Osteoblast (primary cell): Measurements from ENCODE around the gene TBX15. TPM values are rescaled to one million over a fixed set of nuclear protein-coding genes. Genes with fewer than 3 reads are reported as not detected.

Experiments
- DNase-seq: peaks from one replicate; pipeline ENCODE4 v3.0.0; 2011; ENCODE audit warnings: low spot score, mixed read lengths; ENCODE audit not compliant: insufficient read length; ENCODE audit errors: missing footprints
- H2AFZ ChIP-seq: 2 replicates; pipeline ENCODE4 v1.6.0; 2011; ENCODE audit warnings: mild to moderate bottlenecking, low read length
- H3K27ac ChIP-seq: 2 replicates; pipeline ENCODE4 v1.5.1; 2011; ENCODE audit warnings: mild to moderate bottlenecking, low read depth, low read length, moderate library complexity
- H3K27me3 ChIP-seq: 2 replicates; pipeline ENCODE4 v1.6.0; 2012; ENCODE audit warnings: mild to moderate bottlenecking, control low read depth, inconsistent platforms, low read length, moderate library complexity; ENCODE audit not compliant: insufficient read depth
- H3K36me3 ChIP-seq: 2 replicates; pipeline ENCODE4 v1.5.1; 2011; ENCODE audit warnings: mild to moderate bottlenecking, low read length, control low read depth, moderate library complexity; ENCODE audit not compliant: insufficient read depth
- H3K4me1 ChIP-seq: 2 replicates; pipeline ENCODE4 v1.5.1; 2011; ENCODE audit warnings: mild to moderate bottlenecking, low read length, control low read depth, moderate library complexity; ENCODE audit not compliant: insufficient read depth
- H3K4me2 ChIP-seq: 2 replicates; pipeline ENCODE4 v1.6.0; 2011; ENCODE audit warnings: mild to moderate bottlenecking, low read length; ENCODE audit not compliant: insufficient read depth
- H3K4me3 ChIP-seq: fragments of 200-600 bp; sonication (generic); 3 replicates; pipeline ENCODE4 v1.5.1; 2012; ENCODE audit warnings: mild to moderate bottlenecking, low read length, inconsistent platforms; ENCODE audit not compliant: insufficient read depth
- H3K79me2 ChIP-seq: 2 replicates; pipeline ENCODE4 v1.6.0; 2012; ENCODE audit warnings: mild to moderate bottlenecking, low read length, control low read depth, inconsistent platforms; ENCODE audit not compliant: insufficient read depth
- H3K9me3 ChIP-seq: 2 replicates; pipeline ENCODE4 v1.5.1; 2011; ENCODE audit warnings: low read depth, low read length, control low read depth
- H4K20me1 ChIP-seq: 2 replicates; pipeline ENCODE4 v1.6.0; 2012; ENCODE audit warnings: mild to moderate bottlenecking, low read length, control low read depth; ENCODE audit not compliant: insufficient read depth
- CTCF ChIP-seq: IDR thresholded peaks from 2 replicates; pipeline ENCODE4 v1.5.1; 2011; ENCODE audit warnings: mild to moderate bottlenecking, low read depth, low read length, moderate library complexity; ENCODE audit errors: extremely low read depth
- total RNA-seq: library from RNA; depleted of rRNA; stranded (reverse); fragments of >200 nt; gene quantifications from 2 replicates; pipeline ENCODE4 v1.2.3, GENCODE V29; 2012

The TBX15 gene
- total RNA-seq, 1 donor, result 44.5 TPM

- no peak overlapping the region for H3K4me3 ChIP-seq
- H3K9me3 ChIP-seq, result no peaks in the 10 kb centered on the region
- H2AFZ ChIP-seq, result no peak overlapping the region
- peaks cover 4% of the 10 kb centered on the region for H4K20me1 ChIP-seq
- no peaks in the 10 kb centered on the region for H3K27me3 ChIP-seq
- peaks cover 55% of the 10 kb centered on the region for H3K36me3 ChIP-seq
- H3K4me2 ChIP-seq, result no peak overlapping the region
- no peak overlapping the region for H3K27ac ChIP-seq
- no peak for TF ChIP-seq CTCF
- H3K4me1 ChIP-seq, result no peaks in the 10 kb centered on the region
- peaks cover 14% of the 10 kb centered on the region for H3K79me2 ChIP-seq
- no peak for DNase-seq
These were observed 73.6 kb downstream of the TBX15 start for GRCh38 chr1:118914379-118915161.

- Histone ChIP-seq H2AFZ (no peak overlapping the region), H3K4me1 (no peaks in the 10 kb centered on the region), H3K36me3 (peaks cover 54% of the 10 kb centered on the region), H4K20me1 (no peaks in the 10 kb centered on the region), H3K4me2 (no peak overlapping the region), H3K79me2 (peaks cover 14% of the 10 kb centered on the region), H3K27me3 (no peaks in the 10 kb centered on the region), H3K4me3 (no peak overlapping the region), H3K27ac (no peak overlapping the region), H3K9me3 (no peaks in the 10 kb centered on the region)
- DNase-seq, result no peak
- TF ChIP-seq CTCF, result no peak
These were observed 74.3 kb downstream of the TBX15 start for GRCh38 chr1:118913818-118914217.

DNA sequence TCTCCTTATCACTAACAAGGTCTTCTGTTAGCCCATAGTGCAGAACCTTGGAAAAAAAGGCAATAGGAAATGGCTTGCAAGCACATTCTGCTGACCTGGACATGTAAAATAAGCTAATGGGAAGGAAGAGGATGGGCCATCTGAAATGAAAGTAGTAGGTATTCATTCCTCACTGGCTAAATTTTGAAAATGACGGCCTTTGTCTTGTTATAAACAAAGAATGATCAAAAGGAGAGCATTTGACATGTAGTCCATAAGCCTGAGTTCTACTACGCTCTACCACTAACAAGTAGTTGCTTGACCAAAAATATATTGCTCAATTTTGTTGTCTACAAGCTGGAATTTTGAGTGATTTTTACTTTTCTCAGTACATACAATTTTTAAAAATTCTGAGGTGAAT lies 75.6 kb downstream of the TBX15 start:
- DNase-seq, result no peak
- H3K27me3 ChIP-seq, result no peaks in the 10 kb centered on the region
- H3K4me2 ChIP-seq, result no peak overlapping the region
- peaks cover 6% of the 10 kb centered on the region for H3K79me2 ChIP-seq
- H3K9me3 ChIP-seq, result no peaks in the 10 kb centered on the region
- H3K4me1 ChIP-seq, result no peaks in the 10 kb centered on the region
- H4K20me1 ChIP-seq, result no peaks in the 10 kb centered on the region
- H2AFZ ChIP-seq, result no peak overlapping the region
- H3K36me3 ChIP-seq, result peaks cover 56% of the 10 kb centered on the region
- no peak overlapping the region for H3K27ac ChIP-seq
- H3K4me3 ChIP-seq, result no peak overlapping the region
- TF ChIP-seq CTCF, result no peak

- H4K20me1 ChIP-seq, result no peaks in the 10 kb centered on the region
- H3K9me3 ChIP-seq, result no peaks in the 10 kb centered on the region
- no peak for DNase-seq
- no peak overlapping the region for H3K27ac ChIP-seq
- no peak overlapping the region for H2AFZ ChIP-seq
- no peaks in the 10 kb centered on the region for H3K27me3 ChIP-seq
- H3K4me2 ChIP-seq, result no peak overlapping the region
- no peak for TF ChIP-seq CTCF
- no peak overlapping the region for H3K4me3 ChIP-seq
- peaks cover 62% of the 10 kb centered on the region for H3K36me3 ChIP-seq
- peaks cover 5% of the 10 kb centered on the region for H3K79me2 ChIP-seq
- no peaks in the 10 kb centered on the region for H3K4me1 ChIP-seq
These were observed 76.6 kb downstream of the TBX15 start for GRCh38 chr1:118911571-118911970.
